GM23338 (cell line): ENCODE data around the gene NCBP3. TPM values are rescaled to one million over a fixed set of nuclear protein-coding genes. Genes with fewer than 3 reads are reported as not detected.

Experiments
- ATAC-seq: fragments of 200-7000 bp; cut with Tn5 transposase; 3 replicates; pipeline ENCODE4 v1.9.1; 2020
- DNase-seq: peaks from one replicate; pipeline ENCODE4 v3.0.0-alpha.2; 2015; ENCODE audit warnings: low spot score
- H2AFZ ChIP-seq: fragments of 200-600 bp; sonication (generic); 2 replicates; pipeline ENCODE4 v1.8.0; 2016; ENCODE audit warnings: antibody characterized with exemption, mild to moderate bottlenecking, moderate library complexity
- H3F3A ChIP-seq: fragments of 200-600 bp; sonication (generic); replicated peaks from 2 replicates; pipeline ENCODE4 v1.8.0; 2017; ENCODE audit warnings: antibody characterized with exemption, mixed run types, low read depth
- H3K27ac ChIP-seq: fragments of 200-600 bp; sonication (generic); 2 replicates; pipeline ENCODE4 v1.6.1; 2016; ENCODE audit warnings: low read depth
- H3K27me3 ChIP-seq: fragments of 200-600 bp; sonication (generic); 2 replicates; pipeline ENCODE4 v1.8.0; 2016; ENCODE audit warnings: mild to moderate bottlenecking, mixed run types, moderate library complexity; ENCODE audit not compliant: insufficient read depth
- H3K36me3 ChIP-seq: fragments of 200-600 bp; sonication (generic); 2 replicates; pipeline ENCODE4 v1.8.0; 2016; ENCODE audit warnings: mild to moderate bottlenecking; ENCODE audit not compliant: insufficient read depth
- H3K4me1 ChIP-seq: fragments of 200-600 bp; sonication (generic); 2 replicates; pipeline ENCODE4 v1.8.0; 2016; ENCODE audit warnings: mild to moderate bottlenecking, moderate library complexity; ENCODE audit not compliant: insufficient read depth
- H3K4me2 ChIP-seq: fragments of 200-600 bp; sonication (generic); 2 replicates; pipeline ENCODE4 v1.7.1; 2017; ENCODE audit warnings: mixed run types
- H3K4me3 ChIP-seq: fragments of 200-600 bp; sonication (generic); 2 replicates; pipeline ENCODE4 v1.6.1; 2016; ENCODE audit warnings: mixed run types
- H3K79me2 ChIP-seq: fragments of 200-600 bp; sonication (generic); replicated peaks from 2 replicates; pipeline ENCODE4 v1.8.0; 2017; ENCODE audit warnings: mild to moderate bottlenecking; ENCODE audit not compliant: insufficient read depth
- H3K9me2 ChIP-seq: fragments of 200-600 bp; sonication (generic); 2 replicates; pipeline ENCODE4 v1.8.0; 2017; ENCODE audit not compliant: insufficient read depth
- H4K20me1 ChIP-seq: fragments of 200-600 bp; sonication (generic); replicated peaks from 2 replicates; pipeline ENCODE4 v1.8.0; 2017; ENCODE audit warnings: mild to moderate bottlenecking; ENCODE audit not compliant: insufficient read depth
- H3K27ac Mint-ChIP-seq: 2 replicates; pipeline ENCODE4 v1.8.0; 2020; ENCODE audit warnings: inconsistent platforms, mild to moderate bottlenecking, moderate library complexity, mixed read lengths
- H3K27me3 Mint-ChIP-seq: 3 replicates; pipeline ENCODE4 v1.8.0; 2022; ENCODE audit warnings: low read depth, mild to moderate bottlenecking, moderate library complexity, mixed read lengths, inconsistent platforms; ENCODE audit not compliant: insufficient read depth, poor library complexity
- H3K36me3 Mint-ChIP-seq: 3 replicates; pipeline ENCODE4 v1.8.0; 2021; ENCODE audit warnings: low read depth, mild to moderate bottlenecking, inconsistent platforms, moderate library complexity, mixed read lengths
- H3K4me1 Mint-ChIP-seq: 3 replicates; pipeline ENCODE4 v1.8.0; 2020; ENCODE audit warnings: mild to moderate bottlenecking, inconsistent platforms, mixed read lengths
- H3K4me3 Mint-ChIP-seq: 3 replicates; pipeline ENCODE4 v1.8.0; 2021; ENCODE audit warnings: moderate library complexity, mild to moderate bottlenecking, inconsistent platforms, mixed read lengths
- H3K9me3 Mint-ChIP-seq: 3 replicates; pipeline ENCODE4 v1.8.0; 2020; ENCODE audit warnings: moderate library complexity, mild to moderate bottlenecking, inconsistent platforms, mixed read lengths
- EZH2 ChIP-seq: fragments of 200-600 bp; sonication (generic); IDR thresholded peaks from one replicate; pipeline ENCODE4 v1.8.0; 2017; ENCODE audit warnings: antibody characterized with exemption, mild to moderate bottlenecking, low read depth; ENCODE audit not compliant: unreplicated experiment
- EZH2phosphoT487 ChIP-seq: fragments of 200-600 bp; sonication (generic); IDR thresholded peaks from one replicate; pipeline ENCODE4 v1.8.1; 2018; ENCODE audit warnings: antibody characterized with exemption; ENCODE audit not compliant: unreplicated experiment
- JUNB ChIP-seq: IDR thresholded peaks from one replicate; pipeline ENCODE4 v1.6.1; 2016; ENCODE audit warnings: antibody characterized with exemption; ENCODE audit not compliant: unreplicated experiment
- NANOG ChIP-seq: IDR thresholded peaks from 2 replicates; pipeline ENCODE4 v1.6.1; 2016; ENCODE audit warnings: antibody characterized with exemption, borderline replicate concordance
- POLR2AphosphoS5 ChIP-seq: IDR thresholded peaks from 2 replicates; pipeline ENCODE4 v1.6.1; 2016; ENCODE audit warnings: antibody characterized with exemption, low read depth
- STAT1 ChIP-seq: IDR thresholded peaks from one replicate; pipeline ENCODE4 v1.6.1; 2016; ENCODE audit warnings: antibody characterized with exemption; ENCODE audit not compliant: unreplicated experiment
- ZNF114 ChIP-seq: fragments of 250-450 bp; sonication (Bioruptor Pico); IDR thresholded peaks from 2 replicates; pipeline ENCODE4 v1.5.0; 2020; ENCODE audit warnings: mild to moderate bottlenecking, moderate library complexity
- ZNF331 ChIP-seq: fragments of 250-450 bp; sonication (Bioruptor Pico); IDR thresholded peaks from 2 replicates; pipeline ENCODE4 v1.5.0; 2020; ENCODE audit warnings: low read depth, mild to moderate bottlenecking, moderate library complexity
- polyA plus RNA-seq: library from polyadenylated mRNA; unstranded; fragments of >200 nt; fragmentation: Nextera tagmentation; extraction: Ambion mirVana; gene quantifications from 2 replicates; pipeline ENCODE4 v1.2.1, GENCODE V29; 2016
- total RNA-seq: library from RNA; depleted of rRNA; stranded (reverse); fragments of >200 nt; shearing (Covaris generic); gene quantifications from 2 replicates; pipeline ENCODE4 v1.2.3, GENCODE V29; 2014
- TF ChIP-seq, protein P1 (sequence below): IDR thresholded peaks from 2 replicates; pipeline ENCODE4 v1.6.1; 2016; ENCODE audit warnings: antibody characterized with exemption
- TF ChIP-seq, protein P2 (sequence below): fragments of 250-450 bp; sonication (Bioruptor Pico); IDR thresholded peaks from 2 replicates; pipeline ENCODE4 v1.5.0; 2020; ENCODE audit warnings: mild to moderate bottlenecking, moderate library complexity
- TF ChIP-seq, protein P3 (sequence below), 2 experiments: fragments of 200-600 bp in 1 of 2; sonication (generic) in 1 of 2; conservative IDR thresholded peaks; 2 replicates each; pipeline versions ENCODE4 v1.5.1 to v1.6.1; 2016 to 2017; ENCODE audit warnings: antibody characterized with exemption in 2 of 2, low read depth in 2 of 2, mild to moderate bottlenecking in 2 of 2, moderate library complexity in 1 of 2

NCBP3 gene
- total and polyA plus RNA-seq, 2 experiments from 2014 or later, result 35.5 to 42.8 TPM

DNA sequence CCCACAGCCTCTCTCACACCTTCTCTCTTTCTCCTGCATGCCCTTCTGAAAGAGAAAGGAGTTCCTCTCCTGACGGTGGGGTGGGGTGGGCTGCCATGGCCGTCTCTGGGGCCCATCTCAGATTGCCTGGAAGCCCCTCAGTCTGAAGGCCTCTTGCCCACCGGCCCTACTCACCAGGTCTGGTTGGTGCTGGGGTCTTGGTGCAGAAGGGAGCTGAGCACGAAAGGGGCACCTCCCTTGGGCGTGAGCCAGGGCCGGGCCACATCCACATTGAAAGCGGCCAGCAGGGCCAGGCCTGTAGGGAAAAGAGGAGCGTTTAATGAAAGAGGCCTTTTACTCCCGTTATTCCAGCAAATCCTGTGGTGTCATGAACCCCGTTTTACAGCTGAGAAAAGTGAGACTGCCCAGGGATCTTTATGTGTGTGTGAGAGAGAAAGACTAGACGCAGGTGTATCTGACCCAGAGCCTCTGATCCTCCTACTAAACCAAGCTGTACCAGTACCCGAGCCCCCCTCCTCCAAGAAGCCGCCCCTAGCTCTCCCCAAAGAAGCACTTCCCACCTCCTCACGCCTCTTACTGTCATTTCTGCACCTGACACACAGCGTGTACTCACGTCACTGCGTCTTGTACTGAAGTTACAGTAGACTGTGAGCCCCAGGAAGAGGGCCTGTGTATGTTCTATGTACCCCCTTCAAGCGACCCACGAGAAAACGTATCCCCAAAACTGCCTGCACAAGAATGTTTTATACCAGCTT is 68.5 kb downstream of the NCBP3 start:
- no peaks in the 10 kb centered on the region for H4K20me1 ChIP-seq
- no peak overlapping the region for H3K4me2 ChIP-seq
- Mint-ChIP-seq H3K27me3 (peaks cover 4% of the 10 kb centered on the region), H3K9me3 (no peaks in the 10 kb centered on the region), H3K27ac (no peak overlapping the region), H3K4me3 (no peak overlapping the region), H3K4me1 (peaks cover 2% of the 10 kb centered on the region; the same call in 1 of the 3 replicates), H3K36me3 (no peaks in the 10 kb centered on the region)
- H3K9me2 ChIP-seq, result no peaks in the 10 kb centered on the region
- no peaks in the 10 kb centered on the region for H3K27me3 ChIP-seq
- no peak for TF ChIP-seq NANOG
- TF ChIP-seq EZH2, result no peak
- TF ChIP-seq, protein P1, sequence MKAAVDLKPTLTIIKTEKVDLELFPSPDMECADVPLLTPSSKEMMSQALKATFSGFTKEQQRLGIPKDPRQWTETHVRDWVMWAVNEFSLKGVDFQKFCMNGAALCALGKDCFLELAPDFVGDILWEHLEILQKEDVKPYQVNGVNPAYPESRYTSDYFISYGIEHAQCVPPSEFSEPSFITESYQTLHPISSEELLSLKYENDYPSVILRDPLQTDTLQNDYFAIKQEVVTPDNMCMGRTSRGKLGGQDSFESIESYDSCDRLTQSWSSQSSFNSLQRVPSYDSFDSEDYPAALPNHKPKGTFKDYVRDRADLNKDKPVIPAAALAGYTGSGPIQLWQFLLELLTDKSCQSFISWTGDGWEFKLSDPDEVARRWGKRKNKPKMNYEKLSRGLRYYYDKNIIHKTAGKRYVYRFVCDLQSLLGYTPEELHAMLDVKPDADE, result no peak
- TF ChIP-seq ZNF331 (CRISPR knock-in tag), result no peak
- TF ChIP-seq EZH2phosphoT487, result no peak
- TF ChIP-seq JUNB, result no peak
- DNase-seq (no peak), ATAC-seq (no peak)
- no peaks in the 10 kb centered on the region for H3F3A ChIP-seq
- no peak overlapping the region for H3K27ac ChIP-seq
- H3K36me3 ChIP-seq, result no peaks in the 10 kb centered on the region
- H3K4me1 ChIP-seq, result no peaks in the 10 kb centered on the region
- no peaks in the 10 kb centered on the region for H3K79me2 ChIP-seq
- H3K4me3 ChIP-seq, result no peak overlapping the region
- peak overlapping the region; percentile 47; the same call in 1 of the 2 replicates for H2AFZ ChIP-seq

DNA sequence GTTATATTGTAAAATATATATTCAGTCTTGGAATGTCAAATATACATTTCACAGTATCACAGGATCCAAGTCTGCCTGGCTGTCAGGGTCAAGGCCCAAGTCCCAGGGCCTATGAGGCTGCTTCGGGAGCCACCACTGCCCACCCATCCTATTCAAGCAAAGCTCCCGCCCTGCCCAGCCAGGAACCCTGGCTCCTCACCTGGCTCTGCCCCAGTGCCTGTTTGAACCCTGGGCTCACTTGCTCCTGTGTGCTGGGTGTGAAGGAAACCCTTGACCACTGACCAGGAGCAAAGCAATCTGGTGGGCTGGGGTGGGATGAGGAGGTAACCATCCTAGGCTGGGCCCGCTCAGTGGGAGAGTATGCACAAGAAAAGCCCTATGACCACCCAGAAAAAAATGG is 72.1 kb downstream of the NCBP3 start:
- Histone ChIP-seq H3K4me2 (no peak overlapping the region), H3K4me3 (no peak overlapping the region), H4K20me1 (no peaks in the 10 kb centered on the region), H3K27ac (no peak overlapping the region), H3K4me1 (no peaks in the 10 kb centered on the region; the same call in 1 of the 2 replicates), H3K9me2 (no peaks in the 10 kb centered on the region), H2AFZ (no peak overlapping the region), H3F3A (no peaks in the 10 kb centered on the region), H3K27me3 (no peaks in the 10 kb centered on the region), H3K36me3 (no peaks in the 10 kb centered on the region), H3K79me2 (no peaks in the 10 kb centered on the region)
- DNase-seq, result no peak
- no peak for TF ChIP-seq JUNB
- no peak for TF ChIP-seq STAT1
- TF ChIP-seq, protein P2, sequence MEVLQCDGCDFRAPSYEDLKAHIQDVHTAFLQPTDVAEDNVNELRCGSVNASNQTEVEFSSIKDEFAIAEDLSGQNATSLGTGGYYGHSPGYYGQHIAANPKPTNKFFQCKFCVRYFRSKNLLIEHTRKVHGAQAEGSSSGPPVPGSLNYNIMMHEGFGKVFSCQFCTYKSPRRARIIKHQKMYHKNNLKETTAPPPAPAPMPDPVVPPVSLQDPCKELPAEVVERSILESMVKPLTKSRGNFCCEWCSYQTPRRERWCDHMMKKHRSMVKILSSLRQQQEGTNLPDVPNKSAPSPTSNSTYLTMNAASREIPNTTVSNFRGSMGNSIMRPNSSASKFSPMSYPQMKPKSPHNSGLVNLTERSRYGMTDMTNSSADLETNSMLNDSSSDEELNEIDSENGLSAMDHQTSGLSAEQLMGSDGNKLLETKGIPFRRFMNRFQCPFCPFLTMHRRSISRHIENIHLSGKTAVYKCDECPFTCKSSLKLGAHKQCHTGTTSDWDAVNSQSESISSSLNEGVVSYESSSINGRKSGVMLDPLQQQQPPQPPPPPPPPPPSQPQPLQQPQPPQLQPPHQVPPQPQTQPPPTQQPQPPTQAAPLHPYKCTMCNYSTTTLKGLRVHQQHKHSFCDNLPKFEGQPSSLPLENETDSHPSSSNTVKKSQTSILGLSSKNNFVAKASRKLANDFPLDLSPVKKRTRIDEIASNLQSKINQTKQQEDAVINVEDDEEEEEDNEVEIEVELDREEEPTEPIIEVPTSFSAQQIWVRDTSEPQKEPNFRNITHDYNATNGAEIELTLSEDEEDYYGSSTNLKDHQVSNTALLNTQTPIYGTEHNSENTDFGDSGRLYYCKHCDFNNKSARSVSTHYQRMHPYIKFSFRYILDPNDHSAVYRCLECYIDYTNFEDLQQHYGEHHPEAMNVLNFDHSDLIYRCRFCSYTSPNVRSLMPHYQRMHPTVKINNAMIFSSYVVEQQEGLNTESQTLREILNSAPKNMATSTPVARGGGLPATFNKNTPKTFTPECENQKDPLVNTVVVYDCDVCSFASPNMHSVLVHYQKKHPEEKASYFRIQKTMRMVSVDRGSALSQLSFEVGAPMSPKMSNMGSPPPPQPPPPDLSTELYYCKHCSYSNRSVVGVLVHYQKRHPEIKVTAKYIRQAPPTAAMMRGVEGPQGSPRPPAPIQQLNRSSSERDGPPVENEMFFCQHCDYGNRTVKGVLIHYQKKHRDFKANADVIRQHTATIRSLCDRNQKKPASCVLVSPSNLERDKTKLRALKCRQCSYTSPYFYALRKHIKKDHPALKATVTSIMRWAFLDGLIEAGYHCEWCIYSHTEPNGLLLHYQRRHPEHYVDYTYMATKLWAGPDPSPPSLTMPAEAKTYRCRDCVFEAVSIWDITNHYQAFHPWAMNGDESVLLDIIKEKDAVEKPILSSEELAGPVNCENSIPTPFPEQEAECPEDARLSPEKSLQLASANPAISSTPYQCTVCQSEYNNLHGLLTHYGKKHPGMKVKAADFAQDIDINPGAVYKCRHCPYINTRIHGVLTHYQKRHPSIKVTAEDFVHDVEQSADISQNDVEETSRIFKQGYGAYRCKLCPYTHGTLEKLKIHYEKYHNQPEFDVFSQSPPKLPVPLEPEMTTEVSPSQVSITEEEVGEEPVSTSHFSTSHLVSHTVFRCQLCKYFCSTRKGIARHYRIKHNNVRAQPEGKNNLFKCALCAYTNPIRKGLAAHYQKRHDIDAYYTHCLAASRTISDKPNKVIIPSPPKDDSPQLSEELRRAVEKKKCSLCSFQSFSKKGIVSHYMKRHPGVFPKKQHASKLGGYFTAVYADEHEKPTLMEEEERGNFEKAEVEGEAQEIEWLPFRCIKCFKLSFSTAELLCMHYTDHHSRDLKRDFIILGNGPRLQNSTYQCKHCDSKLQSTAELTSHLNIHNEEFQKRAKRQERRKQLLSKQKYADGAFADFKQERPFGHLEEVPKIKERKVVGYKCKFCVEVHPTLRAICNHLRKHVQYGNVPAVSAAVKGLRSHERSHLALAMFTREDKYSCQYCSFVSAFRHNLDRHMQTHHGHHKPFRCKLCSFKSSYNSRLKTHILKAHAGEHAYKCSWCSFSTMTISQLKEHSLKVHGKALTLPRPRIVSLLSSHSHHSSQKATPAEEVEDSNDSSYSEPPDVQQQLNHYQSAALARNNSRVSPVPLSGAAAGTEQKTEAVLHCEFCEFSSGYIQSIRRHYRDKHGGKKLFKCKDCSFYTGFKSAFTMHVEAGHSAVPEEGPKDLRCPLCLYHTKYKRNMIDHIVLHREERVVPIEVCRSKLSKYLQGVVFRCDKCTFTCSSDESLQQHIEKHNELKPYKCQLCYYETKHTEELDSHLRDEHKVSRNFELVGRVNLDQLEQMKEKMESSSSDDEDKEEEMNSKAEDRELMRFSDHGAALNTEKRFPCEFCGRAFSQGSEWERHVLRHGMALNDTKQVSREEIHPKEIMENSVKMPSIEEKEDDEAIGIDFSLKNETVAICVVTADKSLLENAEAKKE (CRISPR knock-in tag), result no peak
- no peak for TF ChIP-seq POLR2AphosphoS5
- TF ChIP-seq ZNF331 (CRISPR knock-in tag), result no peak
- TF ChIP-seq, protein P3, sequence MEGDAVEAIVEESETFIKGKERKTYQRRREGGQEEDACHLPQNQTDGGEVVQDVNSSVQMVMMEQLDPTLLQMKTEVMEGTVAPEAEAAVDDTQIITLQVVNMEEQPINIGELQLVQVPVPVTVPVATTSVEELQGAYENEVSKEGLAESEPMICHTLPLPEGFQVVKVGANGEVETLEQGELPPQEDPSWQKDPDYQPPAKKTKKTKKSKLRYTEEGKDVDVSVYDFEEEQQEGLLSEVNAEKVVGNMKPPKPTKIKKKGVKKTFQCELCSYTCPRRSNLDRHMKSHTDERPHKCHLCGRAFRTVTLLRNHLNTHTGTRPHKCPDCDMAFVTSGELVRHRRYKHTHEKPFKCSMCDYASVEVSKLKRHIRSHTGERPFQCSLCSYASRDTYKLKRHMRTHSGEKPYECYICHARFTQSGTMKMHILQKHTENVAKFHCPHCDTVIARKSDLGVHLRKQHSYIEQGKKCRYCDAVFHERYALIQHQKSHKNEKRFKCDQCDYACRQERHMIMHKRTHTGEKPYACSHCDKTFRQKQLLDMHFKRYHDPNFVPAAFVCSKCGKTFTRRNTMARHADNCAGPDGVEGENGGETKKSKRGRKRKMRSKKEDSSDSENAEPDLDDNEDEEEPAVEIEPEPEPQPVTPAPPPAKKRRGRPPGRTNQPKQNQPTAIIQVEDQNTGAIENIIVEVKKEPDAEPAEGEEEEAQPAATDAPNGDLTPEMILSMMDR (conservative IDR thresholded peaks at IDR 0.05; ENCODE audit: low read depth in 2 of 2), result no peak
- TF ChIP-seq NANOG, result no peak
- TF ChIP-seq ZNF114 (CRISPR knock-in tag), result no peak
- no peak for TF ChIP-seq EZH2
- H3K36me3 Mint-ChIP-seq, result no peaks in the 10 kb centered on the region
- ATAC-seq, result no peak
- H3K27ac Mint-ChIP-seq, result no peak overlapping the region; the same call in 1 of the 2 replicates
- no peaks in the 10 kb centered on the region for H3K9me3 Mint-ChIP-seq
- peaks cover 16% of the 10 kb centered on the region for H3K4me1 Mint-ChIP-seq
- peaks cover 8% of the 10 kb centered on the region for H3K27me3 Mint-ChIP-seq
- no peak overlapping the region for H3K4me3 Mint-ChIP-seq
